SK-N-MC (cell line): ENCODE measurements around the gene SLC6A6.

Source experiments
- DNase-seq: peaks from one replicate; pipeline ENCODE4 v3.0.0-alpha.2; 2011; ENCODE audit warnings: low read depth, low spot score
- H3K27ac ChIP-seq: fragments of 200-600 bp; sonication (generic); 2 replicates; pipeline ENCODE4 v1.5.1; 2016; ENCODE audit warnings: mixed run types
- H3K36me3 ChIP-seq: fragments of 200-600 bp; sonication (generic); 2 replicates; pipeline ENCODE4 v1.6.1; 2017; ENCODE audit warnings: antibody characterized with exemption, low read length, mixed read lengths; ENCODE audit not compliant: insufficient read depth
- H3K4me3 ChIP-seq: fragments of 200-600 bp; sonication (generic); 2 replicates; pipeline ENCODE4 v1.5.1; 2016
- H3K9ac ChIP-seq: fragments of 200-600 bp; sonication (generic); 2 replicates; pipeline ENCODE4 v1.8.0; 2017; ENCODE audit warnings: mixed run types, mixed read lengths; ENCODE audit not compliant: insufficient read length
- H3K9me3 ChIP-seq: fragments of 200-600 bp; sonication (generic); 2 replicates; pipeline ENCODE4 v1.6.1; 2017; ENCODE audit warnings: low read depth, mild to moderate bottlenecking, antibody characterized with exemption, low read length, moderate library complexity, mixed read lengths
- EZH2 ChIP-seq: fragments of 200-600 bp; sonication (generic); IDR thresholded peaks from one replicate; pipeline ENCODE4 v1.6.1; 2017; ENCODE audit warnings: antibody characterized with exemption
- FOXP2 ChIP-seq: optimal IDR thresholded peaks from 2 replicates; pipeline ENCODE3; 2011; ENCODE audit warnings: mild to moderate bottlenecking, moderate library complexity; ENCODE audit not compliant: insufficient read depth; ENCODE audit errors: extremely low read length, control extremely low read depth
- POLR2AphosphoS5 ChIP-seq: IDR thresholded peaks from 2 replicates; pipeline ENCODE4 v1.6.1; 2012; ENCODE audit warnings: mild to moderate bottlenecking, low read depth, low read length, borderline replicate concordance

SLC6A6 gene

GRCh38 chr3:14392231-14392630 lies 10.2 kb upstream of the SLC6A6 start:
- DNase-seq, result no peak
- Histone ChIP-seq H3K4me3 (no peak overlapping the region), H3K27ac (no peak overlapping the region), H3K36me3 (no peaks in the 10 kb centered on the region), H3K9ac (no peak overlapping the region), H3K9me3 (no peaks in the 10 kb centered on the region)
- TF ChIP-seq FOXP2 (no peak), POLR2AphosphoS5 (no peak), EZH2 (no peak)

DNA sequence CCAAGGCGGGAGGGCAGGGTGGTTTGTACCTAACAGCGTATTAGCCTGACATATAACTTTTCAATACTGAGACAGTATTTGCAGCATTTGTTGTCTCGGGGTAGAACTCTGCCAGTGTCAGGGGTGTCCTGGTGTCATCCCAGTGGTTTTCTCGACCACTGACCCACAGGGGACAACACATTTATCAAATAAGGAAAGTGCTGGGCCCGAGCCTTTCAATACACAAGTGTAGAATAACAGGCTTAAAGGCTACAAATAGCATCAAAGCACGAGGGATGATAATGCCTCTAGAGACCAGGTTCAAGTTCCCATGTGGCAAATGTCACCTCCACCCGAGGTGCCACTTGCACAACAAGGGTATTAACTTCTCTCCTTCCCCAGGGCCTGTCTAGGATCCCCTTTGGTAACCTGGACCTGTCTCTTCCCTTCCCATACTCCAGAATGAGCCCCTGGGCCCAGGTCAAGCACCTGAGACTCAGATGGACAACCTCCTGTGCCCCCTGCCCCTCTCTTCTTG lies 9.5 kb upstream of the SLC6A6 start:
- Histone ChIP-seq H3K9me3 (no peaks in the 10 kb centered on the region), H3K27ac (no peak overlapping the region), H3K4me3 (no peak overlapping the region), H3K36me3 (no peaks in the 10 kb centered on the region), H3K9ac (no peak overlapping the region)
- DNase-seq, result no peak
- TF ChIP-seq FOXP2 (no peak), EZH2 (no peak), POLR2AphosphoS5 (no peak)

GRCh38 chr3:14393440-14394106 lies 8.8 kb upstream of the SLC6A6 start:
- Histone ChIP-seq H3K9ac (no peak overlapping the region), H3K4me3 (no peak overlapping the region), H3K9me3 (no peaks in the 10 kb centered on the region), H3K36me3 (no peaks in the 10 kb centered on the region), H3K27ac (no peak overlapping the region)
- DNase-seq, result no peak
- TF ChIP-seq POLR2AphosphoS5 (no peak), FOXP2 (no peak), EZH2 (no peak)

DNA sequence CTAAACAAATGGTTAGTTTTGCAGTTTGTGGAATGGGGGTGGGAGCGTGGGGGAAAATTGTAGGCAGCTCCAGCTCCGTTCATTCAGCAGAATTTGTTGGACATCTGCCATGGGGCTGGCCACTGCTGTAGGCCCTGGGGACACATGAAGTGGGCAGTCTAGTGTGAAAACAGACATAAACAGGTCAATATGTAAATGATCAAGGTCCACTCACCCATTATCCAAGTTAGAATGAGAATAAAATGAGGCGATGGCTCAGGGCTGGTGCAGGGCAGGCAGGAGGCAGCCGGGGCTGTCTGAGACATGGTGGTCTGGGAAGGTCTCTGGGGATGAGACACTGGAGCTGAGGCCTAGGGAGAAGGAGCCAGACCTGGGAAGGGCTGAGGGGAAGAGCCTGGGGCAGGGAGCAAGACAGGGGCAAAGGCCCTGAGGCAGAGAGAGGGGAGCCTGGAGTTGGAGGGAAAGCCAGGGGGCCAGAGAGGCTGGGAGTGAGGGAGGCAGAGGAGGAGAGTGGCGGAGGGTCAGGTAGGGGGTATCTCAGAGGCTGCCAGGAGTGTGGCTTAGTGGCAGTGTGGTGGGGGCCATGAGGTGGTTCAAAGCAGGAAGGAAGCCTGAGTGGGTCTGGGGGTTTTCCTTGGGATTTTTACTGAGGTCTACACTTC lies 6.2 kb upstream of the SLC6A6 start:
- Histone ChIP-seq H3K4me3 (no peak overlapping the region), H3K9ac (no peak overlapping the region), H3K36me3 (no peaks in the 10 kb centered on the region), H3K27ac (no peak overlapping the region), H3K9me3 (no peaks in the 10 kb centered on the region)
- TF ChIP-seq FOXP2, result no peak
- DNase-seq, result no peak

- TF ChIP-seq EZH2 (no peak), FOXP2 (no peak), POLR2AphosphoS5 (no peak)
- no peaks in the 10 kb centered on the region for H3K36me3 ChIP-seq
- H3K9me3 ChIP-seq, result no peaks in the 10 kb centered on the region
- no peak overlapping the region for H3K27ac ChIP-seq
- no peak overlapping the region for H3K9ac ChIP-seq
- H3K4me3 ChIP-seq, result no peak overlapping the region
- DNase-seq, result no peak
Measured at GRCh38 chr3:14397046-14397445, 5.4 kb upstream of the SLC6A6 start.

DNA sequence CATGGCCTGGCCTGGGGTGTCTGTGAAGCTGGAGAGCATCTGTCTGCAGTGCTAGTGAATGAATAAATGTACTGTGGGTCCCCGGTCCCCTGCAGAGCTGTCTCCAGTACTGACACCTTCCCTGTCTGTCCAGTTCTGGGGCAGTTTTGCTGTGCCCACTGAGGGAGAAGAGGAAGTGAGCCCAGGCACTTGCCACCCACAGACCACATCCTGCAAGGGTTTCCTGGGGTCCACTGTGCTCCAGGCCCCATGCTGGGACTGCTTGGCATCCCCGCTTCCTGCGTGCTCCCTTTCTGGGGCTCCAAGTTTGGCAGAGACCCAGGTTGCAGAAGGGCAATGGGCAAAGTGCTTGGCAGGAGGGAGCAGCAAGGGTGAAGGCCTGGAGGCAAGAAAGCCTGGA lies 4.9 kb upstream of the SLC6A6 start:
- DNase-seq, result no peak
- H3K27ac ChIP-seq, result no peak overlapping the region
- TF ChIP-seq EZH2 (no peak), FOXP2 (no peak), POLR2AphosphoS5 (no peak)
- H3K36me3 ChIP-seq, result no peaks in the 10 kb centered on the region
- H3K9me3 ChIP-seq, result no peaks in the 10 kb centered on the region
- no peak overlapping the region for H3K9ac ChIP-seq
- H3K4me3 ChIP-seq, result no peak overlapping the region

GRCh38 chr3:14397940-14398796 lies 4.2 kb upstream of the SLC6A6 start:
- Histone ChIP-seq H3K36me3 (no peaks in the 10 kb centered on the region), H3K27ac (no peak overlapping the region), H3K4me3 (no peak overlapping the region), H3K9me3 (no peaks in the 10 kb centered on the region), H3K9ac (no peak overlapping the region)
- DNase-seq, result no peak
- TF ChIP-seq EZH2, result no peak
- TF ChIP-seq POLR2AphosphoS5, result no peak
- no peak for TF ChIP-seq FOXP2

DNA sequence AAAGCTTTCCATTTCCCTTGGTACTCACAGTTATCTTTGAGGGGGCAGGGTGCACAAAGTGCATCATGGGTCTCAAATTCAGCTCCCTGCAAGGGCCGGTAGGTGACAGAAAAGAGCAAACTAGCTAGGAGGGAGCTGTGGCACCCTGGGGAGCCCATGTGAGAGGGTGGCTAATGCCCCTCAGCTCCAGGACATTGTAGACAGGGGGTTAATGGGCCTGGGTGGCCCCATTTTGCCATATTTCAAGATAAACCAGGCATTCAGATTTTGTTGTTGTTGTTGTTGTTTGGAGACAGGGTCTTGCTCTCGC lies 3.7 kb upstream of the SLC6A6 start:
- H3K4me3 ChIP-seq, result no peak overlapping the region
- H3K27ac ChIP-seq, result no peak overlapping the region
- no peak overlapping the region for H3K9ac ChIP-seq
- TF ChIP-seq POLR2AphosphoS5 (no peak), EZH2 (no peak), FOXP2 (no peak)
- no peak for DNase-seq
- no peaks in the 10 kb centered on the region for H3K9me3 ChIP-seq
- no peaks in the 10 kb centered on the region for H3K36me3 ChIP-seq
